Muscle of back (tissue), 11 donors: Measurements from ENCODE around the gene PPP2R5A. TPM values are rescaled to one million over a fixed set of nuclear protein-coding genes. Genes with fewer than 3 reads are reported as not detected.
"Not testable (repeated sequence)": the region's sequence is repeated elsewhere in the genome, so short reads cannot be mapped to it uniquely, and the experiment has no call there.

Experiments used
- DNase-seq, 3 donors: peaks; one replicate each; pipeline versions ENCODE4 v3.0.0 to v3.0.0-alpha.2; 2013
- polyA plus RNA-seq, 10 donors: library from polyadenylated mRNA; unstranded; fragments of 120-200 nt; gene quantifications; one replicate each; pipeline ENCODE4 v1.2.1, GENCODE V29; 2013; ENCODE audit not compliant: insufficient read length in 10 of 10

Gene PPP2R5A
- polyA plus RNA-seq, 10 donors, result 21.2 to 33.1 (median 29.3) TPM

GRCh38 chr1:212294983-212295382 lies 9.8 kb downstream of the PPP2R5A start:
- DNase-seq, result no peak

GRCh38 chr1:212295579-212295978 lies 10.4 kb downstream of the PPP2R5A start:
- no peak for DNase-seq

GRCh38 chr1:212297338-212297737 lies 12.1 kb downstream of the PPP2R5A start:
- no peak for DNase-seq

GRCh38 chr1:212301580-212301979 lies 16.4 kb downstream of the PPP2R5A start:
- peak in 2 of 3 donors; percentile 39 to 55 for DNase-seq

- DNase-seq, result no peak
Observed at GRCh38 chr1:212302745-212303383, 17.7 kb downstream of the PPP2R5A start.

GRCh38 chr1:212305342-212305741 lies 20.1 kb downstream of the PPP2R5A start:
- DNase-seq, result no peak

- not testable (repeated sequence) for DNase-seq
Observed at GRCh38 chr1:212305984-212306452, 20.8 kb downstream of the PPP2R5A start.

- DNase-seq, result no peak
Observed at GRCh38 chr1:212309967-212310366, 24.8 kb downstream of the PPP2R5A start.

GRCh38 chr1:212310383-212310782 lies 25.2 kb downstream of the PPP2R5A start:
- DNase-seq, result no peak

GRCh38 chr1:212311836-212312497 lies 26.8 kb downstream of the PPP2R5A start:
- DNase-seq, result no peak

GRCh38 chr1:212313616-212314015 lies 28.4 kb downstream of the PPP2R5A start:
- peak in 1 of 3 donors; percentile 59 for DNase-seq

- no peak for DNase-seq
Observed at GRCh38 chr1:212315184-212315583, 30.0 kb downstream of the PPP2R5A start.

- no peak for DNase-seq
Observed at GRCh38 chr1:212315907-212316306, 30.7 kb downstream of the PPP2R5A start.

GRCh38 chr1:212317916-212318315 lies 32.7 kb downstream of the PPP2R5A start:
- no peak for DNase-seq

- DNase-seq, result not testable (repeated sequence)
Observed at GRCh38 chr1:212321031-212321430, 35.8 kb downstream of the PPP2R5A start.

- no peak for DNase-seq
Observed at GRCh38 chr1:212323066-212323465, 37.9 kb downstream of the PPP2R5A start.

- DNase-seq, result no peak
Observed at GRCh38 chr1:212326541-212326940, 41.3 kb downstream of the PPP2R5A start.

GRCh38 chr1:212328248-212328647 lies 43.0 kb downstream of the PPP2R5A start:
- no peak for DNase-seq

GRCh38 chr1:212329105-212329504 lies 43.9 kb downstream of the PPP2R5A start:
- DNase-seq, result no peak

GRCh38 chr1:212341090-212341489 lies 55.9 kb downstream of the PPP2R5A start:
- no peak for DNase-seq

GRCh38 chr1:212344905-212345304 lies 59.7 kb downstream of the PPP2R5A start:
- DNase-seq, result no peak

- no peak for DNase-seq
Observed at GRCh38 chr1:212346601-212347000, 61.4 kb downstream of the PPP2R5A start.

- DNase-seq, result no peak
Observed at GRCh38 chr1:212351588-212352362, 66.6 kb downstream of the PPP2R5A start.
